HG02763 (cell line): Measurements from ENCODE around the gene GALNT17.
"Not testable (repeated sequence)": the region's sequence is repeated elsewhere in the genome, so short reads cannot be mapped to it uniquely, and the experiment has no call there.

Source experiments
- ATAC-seq: cut with Tn5 transposase; IDR thresholded peaks from one replicate; pipeline ENCODE4 v1.9.1; 2021; ENCODE audit warnings: mild to moderate bottlenecking, moderate library complexity; ENCODE audit not compliant: unreplicated experiment

Gene GALNT17

DNA sequence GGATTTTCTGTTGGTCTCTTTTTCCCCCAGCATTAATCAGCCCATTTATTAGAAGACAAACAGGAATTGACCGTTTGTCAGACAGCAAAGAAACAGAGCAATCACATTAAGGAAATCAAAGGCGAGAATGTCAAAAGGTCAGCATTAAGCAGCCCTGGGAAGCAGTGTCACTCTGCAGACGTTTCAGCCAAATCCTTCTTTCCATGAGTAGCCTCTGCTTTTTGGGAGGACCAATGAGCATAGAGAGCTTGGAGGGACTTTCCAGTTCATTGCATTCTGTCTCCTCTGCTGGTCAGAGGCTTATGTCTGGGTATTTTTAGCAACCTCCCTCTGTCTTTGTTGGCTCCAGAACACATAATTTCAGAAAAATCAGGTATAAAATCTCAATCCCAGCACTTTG lies 481.4 kb downstream of the GALNT17 start:
- ATAC-seq: no peak

DNA sequence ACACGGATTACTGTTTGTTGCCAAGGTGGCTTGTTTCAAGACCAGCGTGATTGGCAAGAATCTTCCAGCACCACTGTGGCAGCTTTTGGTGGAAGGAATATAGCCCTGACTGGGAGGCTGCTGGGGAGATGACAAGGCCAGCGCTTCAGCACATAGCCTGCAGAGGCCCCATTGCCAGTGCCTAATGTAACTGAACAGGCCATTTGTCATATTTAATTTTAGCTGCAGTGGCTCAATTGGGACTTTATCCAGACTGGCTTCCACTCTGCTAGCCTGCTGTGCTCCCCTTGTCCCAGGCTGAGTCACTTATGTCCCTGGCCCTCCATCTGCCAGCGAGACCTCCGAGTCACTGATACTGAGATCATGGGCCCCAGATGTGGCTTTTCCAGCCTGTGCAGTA lies 483.1 kb downstream of the GALNT17 start:
- no peak for ATAC-seq

DNA sequence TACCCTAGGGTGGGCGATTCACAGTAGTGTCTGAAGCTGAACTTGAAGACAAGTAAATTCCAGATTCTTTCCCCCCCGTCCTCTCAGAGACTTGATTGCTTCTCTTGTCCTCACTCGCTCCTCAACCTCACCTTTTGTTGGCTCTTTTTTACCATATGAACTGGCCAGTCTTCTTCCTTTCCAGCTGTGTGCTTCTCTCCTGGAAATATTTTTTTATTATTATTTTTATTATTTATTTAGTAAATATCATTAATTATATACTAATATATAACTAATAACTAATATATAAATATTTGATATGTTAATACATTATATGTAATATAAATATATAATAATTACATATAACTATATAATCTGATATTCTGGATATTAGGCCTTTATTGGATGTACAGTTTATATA lies 484.3 kb downstream of the GALNT17 start:
- no peak for ATAC-seq

DNA sequence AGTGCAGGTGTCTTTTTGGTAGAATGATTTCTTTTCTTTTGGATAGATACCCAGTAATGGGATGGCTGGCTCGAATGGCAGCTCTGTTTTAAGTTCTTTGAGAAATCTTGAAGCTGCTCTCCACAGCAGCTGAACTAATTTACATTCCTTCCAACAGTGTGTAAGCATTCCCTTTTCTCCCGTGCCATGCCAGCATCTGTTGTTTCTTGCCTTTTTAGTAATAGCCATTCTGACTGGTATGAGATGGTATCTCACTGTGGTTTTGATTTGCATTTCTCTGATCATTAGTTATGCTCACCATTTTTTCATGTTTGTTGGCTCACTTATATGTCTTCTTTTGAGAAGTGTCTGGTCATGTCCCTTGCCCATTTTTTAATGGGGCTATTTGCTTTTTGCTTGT lies 486.3 kb downstream of the GALNT17 start:
- ATAC-seq: no peak

DNA sequence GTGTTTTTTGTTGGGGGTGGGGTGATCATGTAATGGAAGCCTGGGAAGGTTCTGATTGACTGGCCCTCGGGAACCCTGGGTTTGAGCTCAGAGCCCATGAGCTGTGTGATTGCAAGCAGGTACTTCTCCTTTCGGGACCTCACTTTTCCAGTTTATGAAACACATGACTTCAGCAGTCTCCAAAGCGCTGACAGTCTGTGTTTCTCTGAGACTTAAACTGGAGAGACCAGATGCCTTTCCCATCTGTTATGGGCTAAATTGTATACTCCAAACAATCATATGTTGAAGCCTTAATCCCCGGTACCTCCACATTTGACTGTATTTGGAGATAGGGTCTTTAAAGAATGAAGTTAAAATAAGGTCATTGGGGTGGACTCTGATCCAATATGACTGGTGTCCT lies 493.6 kb downstream of the GALNT17 start:
- no peak for ATAC-seq

DNA sequence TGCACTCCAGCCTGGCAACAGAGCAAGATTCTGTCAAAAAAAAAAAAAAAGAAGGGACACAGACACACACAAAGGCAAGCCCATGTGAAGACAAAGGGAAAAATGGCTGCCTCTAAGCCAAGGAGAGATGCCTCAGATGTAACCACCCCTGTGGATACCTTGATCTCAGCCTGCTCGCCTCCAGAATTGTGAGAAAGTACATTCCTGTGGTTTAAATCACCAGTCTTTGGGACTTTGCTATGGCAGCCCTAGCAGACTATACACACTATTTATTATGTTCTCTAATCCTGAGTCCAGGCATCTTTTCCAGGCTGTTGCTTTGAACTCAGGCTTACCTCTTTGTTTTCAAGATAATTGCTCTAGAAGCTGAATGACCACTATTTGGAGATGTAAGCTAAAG lies 494.3 kb downstream of the GALNT17 start:
- no peak for ATAC-seq

DNA sequence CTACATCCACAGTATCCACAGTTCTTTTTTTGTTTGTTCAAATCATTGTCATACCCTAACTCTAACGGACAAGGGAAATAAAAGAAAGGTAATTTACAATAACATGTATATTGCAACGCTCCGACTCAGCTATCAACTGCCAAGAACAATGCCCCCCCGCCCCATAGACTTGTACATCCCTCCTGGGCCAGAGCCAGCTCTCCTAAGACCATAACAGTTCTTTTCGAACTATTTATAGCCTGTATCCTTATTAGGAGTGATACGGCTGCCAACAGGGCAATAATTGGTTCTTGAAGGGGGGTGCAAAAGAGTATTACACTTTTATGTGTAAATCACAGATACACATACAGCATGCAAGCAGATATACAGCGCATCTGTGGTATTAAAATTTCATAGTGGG lies 495.7 kb downstream of the GALNT17 start:
- ATAC-seq: no peak

DNA sequence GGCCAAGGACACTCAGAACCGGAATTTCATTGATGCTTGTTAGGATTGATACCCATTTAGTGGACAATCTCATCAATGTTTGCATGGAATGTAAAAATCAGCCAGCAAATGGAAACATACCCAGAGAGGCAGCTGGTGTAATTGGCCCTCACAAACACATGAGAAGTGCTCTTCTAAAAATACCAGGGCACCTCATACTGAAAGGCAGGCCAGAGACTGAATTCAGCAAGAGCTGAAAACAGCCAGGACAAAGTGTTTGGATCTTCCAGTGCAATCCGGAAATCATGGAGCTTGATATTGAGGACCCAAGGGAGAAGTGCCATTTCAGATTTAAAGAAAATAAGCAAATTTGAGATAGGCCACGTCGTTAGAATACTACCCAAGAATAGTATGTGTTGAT lies 498.6 kb downstream of the GALNT17 start:
- no peak for ATAC-seq

DNA sequence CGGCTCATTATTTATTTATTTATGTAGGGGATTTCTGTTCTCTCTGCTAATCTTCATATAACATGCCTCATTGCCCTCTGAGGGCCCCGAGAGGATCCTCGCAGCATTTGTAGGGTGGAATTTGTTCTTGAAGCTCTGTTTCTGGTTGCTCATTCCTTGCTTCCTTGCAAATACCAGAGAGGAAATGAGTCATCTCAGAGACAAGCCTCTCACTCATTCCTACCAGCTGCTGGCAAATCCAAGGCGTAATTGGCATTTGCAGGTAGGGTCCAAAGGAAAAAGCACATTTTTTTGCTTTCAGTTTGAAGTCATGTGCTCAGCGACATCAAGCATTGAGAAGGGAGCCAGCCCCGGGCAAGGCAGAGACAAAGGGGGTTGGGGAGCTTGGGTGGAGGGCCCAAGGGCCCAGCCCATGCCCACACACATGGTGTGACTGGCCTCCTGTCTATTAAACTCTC lies 501.6 kb downstream of the GALNT17 start:
- ATAC-seq: no peak

DNA sequence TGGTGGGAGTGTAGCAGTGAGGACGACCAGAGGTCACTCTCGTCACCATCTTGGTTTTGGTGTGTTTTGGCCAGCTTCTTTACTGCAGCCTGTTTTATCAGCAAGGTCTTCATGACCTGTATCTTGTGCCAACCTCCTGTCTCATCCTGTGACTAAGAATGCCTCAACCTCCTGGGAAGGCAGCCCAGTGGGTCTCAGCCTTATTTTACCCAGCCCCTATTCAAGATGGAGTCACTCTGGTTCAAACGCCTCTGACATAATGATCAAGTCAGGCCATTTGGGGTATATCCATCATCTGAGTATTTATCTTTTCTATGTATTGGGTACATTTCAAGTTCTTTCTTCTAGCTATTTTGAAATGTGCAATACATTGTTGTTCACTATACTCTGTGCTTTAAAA lies 503.9 kb downstream of the GALNT17 start:
- ATAC-seq: not testable (repeated sequence)

DNA sequence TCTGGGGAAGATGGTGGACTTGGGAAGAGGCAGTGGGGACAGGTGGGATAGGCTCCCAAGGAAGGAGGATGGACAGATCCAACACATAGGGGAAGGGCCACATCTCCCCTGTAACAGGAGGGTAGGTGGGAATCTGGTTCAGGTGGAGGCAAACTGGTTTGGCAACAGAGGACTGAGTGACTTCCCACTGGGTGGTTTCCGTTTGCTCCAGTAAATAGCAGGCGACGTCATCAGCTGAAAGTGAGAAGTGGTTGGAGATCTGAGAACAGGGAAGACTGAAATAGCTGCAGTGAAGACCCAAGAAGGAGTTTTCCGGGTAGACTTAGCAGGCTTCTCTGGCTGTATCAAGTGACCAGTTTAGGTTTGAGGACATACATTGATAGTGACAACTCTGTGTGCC lies 504.4 kb downstream of the GALNT17 start:
- no peak for ATAC-seq

DNA sequence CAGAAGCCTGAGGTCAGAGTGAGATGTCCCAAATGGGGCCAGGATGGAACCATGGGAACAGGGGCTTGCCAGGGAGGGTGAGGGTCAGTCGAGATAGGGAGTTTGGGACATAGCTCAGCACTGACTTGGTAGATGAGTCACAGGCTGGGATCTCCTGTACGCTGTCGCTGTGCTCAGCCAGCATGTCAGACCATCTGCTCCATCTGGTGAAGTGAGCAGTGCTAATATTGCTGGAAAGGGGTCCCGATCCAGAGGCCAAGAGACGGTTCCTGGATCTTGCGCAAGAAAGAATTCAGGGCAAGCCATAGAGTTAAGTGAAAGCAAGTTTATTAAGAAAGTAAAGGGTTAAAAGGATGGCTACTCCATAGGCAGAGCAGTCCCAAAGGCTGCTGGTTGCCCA lies 505.6 kb downstream of the GALNT17 start:
- ATAC-seq: no peak

DNA sequence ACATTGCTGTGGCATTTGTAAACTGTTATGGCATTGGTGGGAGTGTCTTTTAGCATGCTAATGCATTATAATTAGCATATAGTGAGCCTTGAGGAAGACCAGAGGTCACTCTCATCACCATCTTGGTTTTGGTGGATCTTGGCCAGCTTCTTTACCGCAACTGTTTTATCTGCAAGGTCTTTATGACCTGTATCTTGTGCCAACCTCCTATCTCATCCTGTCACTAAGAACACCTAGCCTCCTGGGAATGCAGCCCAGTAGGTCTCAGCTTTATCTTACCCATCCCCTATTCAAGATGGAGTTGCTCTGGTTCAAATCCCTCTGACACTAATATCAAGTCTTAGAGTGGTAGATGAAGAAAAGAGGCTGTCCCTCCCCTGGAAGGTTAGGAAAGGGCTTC lies 506.2 kb downstream of the GALNT17 start:
- ATAC-seq: no peak

DNA sequence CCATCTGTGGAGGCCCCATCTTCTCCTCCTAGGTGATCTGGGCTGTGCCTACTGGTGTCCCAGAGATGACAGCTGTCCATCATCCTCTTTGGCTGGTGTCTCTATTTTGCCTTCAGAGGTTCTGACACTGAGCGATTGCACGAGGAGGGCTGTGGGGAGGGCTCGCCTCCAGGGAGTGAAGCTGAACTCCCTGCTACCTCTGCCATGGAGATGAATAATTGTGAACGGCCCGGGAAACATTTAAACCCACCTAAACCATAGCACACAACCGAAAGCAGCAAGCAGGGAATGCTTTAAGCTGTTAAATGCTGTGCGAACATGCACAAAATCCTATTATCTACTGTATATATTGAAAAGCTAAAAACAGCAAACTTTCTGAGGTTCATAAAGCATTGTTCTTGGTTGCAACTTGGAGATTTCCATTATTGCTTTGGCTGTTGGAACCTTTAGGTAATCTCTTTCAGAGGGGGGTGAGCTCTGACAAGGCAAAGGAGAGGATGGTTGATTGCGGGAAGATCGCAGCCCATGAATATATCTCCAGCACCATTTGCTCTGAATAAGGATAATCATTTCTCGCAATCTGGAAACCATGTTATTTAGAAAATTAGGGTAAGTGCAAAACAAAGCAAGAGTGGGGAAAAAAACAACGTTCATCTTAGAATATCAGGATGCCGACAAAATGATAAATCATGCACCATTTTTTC lies 507.6 kb downstream of the GALNT17 start:
- no peak for ATAC-seq

DNA sequence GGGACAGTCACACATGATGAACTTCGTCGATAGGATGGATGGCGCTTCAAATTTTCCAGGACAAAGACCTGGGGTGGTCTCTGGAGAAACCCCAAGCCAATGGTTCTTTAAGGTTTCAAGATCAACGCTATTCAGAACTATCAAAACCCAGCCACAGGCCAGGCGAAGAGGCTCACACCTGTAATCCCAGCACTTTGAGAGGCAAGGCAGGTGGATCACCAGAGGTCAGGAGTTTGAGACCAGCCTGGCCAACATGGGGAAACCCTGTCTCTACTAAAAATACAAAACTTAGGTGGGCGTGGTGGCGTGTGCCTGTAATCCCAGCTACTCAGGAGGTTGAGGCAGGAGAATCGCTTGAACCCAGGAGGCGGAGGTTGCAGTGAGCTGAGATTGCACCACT lies 511.1 kb downstream of the GALNT17 start:
- ATAC-seq: not testable (repeated sequence)

DNA sequence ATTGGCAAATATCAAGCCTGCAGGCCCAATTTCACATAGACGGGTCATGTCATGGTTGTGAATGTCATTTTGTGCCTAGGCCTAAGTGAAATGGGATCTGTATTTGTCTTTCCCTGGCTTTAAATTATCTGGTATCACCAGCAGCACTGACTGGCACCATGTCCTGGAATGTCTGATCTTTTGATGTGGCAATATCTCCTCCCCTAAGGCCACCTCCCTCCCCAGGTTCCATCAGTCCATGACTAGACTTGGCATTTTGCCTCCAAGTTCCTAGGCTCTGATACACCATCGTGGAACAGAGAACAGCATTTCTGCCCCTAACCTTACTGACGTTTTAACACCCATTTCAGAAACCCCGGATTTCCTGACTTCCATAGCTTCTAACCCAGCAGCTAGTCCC lies 513.9 kb downstream of the GALNT17 start:
- ATAC-seq: no peak

DNA sequence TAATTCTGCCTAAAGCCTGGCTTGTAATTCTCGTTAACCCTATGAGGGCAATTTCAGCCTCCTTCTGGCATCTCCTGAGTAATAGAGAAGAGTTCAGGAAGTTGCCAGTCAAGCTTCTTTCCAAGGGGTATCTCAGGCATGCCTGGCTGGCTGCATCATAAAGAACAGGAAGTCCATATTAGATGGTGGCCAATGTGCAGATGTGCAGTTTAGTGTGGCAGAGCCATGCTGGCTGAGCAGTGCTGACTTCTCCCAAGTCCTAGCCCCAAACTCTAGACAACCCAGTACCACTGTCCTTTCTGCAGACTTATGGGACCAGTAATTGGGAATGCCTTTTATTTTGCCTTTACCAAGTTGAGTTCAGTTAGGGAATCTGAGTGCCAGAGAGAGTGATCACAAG lies 517.9 kb downstream of the GALNT17 start:
- ATAC-seq: no peak

DNA sequence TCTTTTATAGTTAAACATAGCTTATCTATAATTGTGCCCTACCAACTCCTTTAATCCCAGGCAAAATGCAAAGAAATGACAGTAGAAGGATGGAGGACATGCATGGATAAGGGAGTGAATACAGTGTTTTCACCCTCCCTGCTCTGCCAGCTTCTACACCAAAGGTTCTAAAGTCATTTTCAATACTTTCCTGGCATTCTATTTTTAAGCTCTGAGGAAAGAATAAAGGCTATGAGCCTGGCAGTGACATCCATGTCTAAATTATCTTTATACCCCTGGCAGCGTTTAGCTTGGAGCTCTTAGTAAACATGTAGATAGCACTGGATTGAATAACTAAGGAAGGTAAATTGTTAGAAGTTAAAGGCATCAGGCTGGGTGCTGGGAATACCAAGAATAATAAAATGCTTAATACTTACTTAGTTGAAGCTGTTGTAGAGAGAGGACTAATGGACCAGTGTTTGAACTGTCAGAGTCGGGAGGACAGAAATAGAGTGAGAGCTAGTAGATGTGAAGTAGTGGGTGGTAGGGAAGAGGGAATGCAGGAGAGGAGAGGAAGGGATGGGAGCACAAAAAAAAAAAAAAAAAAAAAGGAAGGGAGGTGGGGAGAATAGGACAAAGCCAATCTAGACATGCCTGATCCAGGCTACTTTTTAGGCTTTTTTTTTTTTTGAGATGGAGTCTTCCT lies 518.9 kb downstream of the GALNT17 start:
- ATAC-seq: no peak

DNA sequence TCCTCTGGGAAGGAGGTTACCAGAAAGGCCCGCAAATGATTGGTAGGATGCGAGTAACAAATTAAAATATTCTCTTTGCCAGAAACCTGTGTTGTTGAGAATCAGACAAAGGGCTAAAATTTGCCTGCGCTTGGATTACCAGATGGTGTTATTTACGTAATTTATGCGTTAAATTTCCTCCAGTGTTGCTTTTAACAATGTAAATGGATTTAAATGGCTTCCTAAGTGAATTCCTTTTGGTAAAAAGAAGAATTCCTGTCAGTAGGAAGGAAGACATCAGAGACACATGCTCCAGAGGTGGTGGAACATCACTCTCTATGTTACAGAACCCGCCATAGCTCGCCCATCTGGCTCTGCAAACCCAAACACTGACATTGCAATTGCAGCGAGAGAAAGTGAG lies 520.6 kb downstream of the GALNT17 start:
- no peak for ATAC-seq

DNA sequence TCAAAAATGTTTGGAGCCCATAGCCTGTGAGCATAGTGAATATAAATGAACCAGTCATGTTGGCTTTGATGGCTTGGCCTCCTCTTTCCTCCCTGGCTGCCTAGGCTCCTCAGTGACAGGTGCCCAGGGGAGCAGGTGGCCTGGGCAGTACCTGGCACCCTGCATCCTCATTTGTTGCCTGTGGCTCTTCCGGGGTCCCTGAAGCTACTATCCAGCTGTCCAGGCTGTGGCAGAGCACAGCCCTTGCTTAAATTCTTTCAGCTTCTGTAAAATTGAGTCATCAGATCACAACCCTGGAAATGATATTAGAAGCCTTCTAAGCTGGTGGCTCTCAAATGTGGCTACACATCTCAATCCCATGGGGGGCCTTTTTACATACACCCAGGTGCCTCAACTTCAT lies 525.4 kb downstream of the GALNT17 start:
- no peak for ATAC-seq

DNA sequence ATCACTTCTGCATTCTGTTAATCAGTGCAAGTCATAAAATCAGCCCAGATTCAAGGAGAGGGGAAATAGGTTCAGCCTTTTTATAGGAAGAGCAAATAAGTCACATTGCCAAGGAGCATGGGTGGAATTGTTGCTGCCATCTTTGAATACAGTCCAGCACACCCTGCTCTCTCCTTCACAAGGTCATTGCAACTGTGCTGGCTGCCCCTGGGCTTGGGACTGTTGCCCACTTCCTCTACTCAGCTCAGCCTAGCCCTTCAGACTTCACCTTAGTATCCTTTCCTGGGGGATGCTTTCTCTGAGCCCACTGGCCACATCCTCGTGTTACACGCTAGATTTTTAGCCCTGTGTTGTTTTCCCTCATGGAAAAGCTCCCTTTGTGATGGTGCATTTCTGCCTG lies 527.7 kb downstream of the GALNT17 start:
- no peak for ATAC-seq

DNA sequence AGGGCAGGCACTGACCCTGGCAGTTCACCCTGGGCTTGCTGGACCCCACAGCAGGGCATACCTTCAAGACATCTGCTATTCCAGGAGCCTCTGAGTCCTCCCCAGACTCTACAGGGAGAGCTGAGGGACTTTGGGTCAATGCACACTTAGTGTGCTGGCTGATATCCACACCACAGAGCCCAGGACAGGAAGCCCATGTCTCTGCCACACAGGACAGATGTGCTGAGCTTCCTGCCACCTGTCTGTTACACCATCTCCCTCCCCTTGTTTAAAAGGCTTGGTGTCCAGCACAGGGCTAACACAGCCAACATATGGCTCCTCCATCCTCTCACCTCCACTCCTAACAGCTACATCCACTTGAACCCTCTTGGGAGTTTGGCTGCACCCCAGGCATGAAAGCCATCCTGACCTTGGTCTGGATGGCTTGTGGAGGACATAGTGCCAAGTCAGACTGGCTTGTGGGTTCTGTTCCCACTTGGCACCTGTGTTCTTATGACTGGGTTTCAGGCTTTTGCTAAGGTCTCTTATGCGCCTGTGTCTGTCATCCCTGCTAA lies 529.8 kb downstream of the GALNT17 start:
- no peak for ATAC-seq
